Measurements from ENCODE around the gene RCC1. TPM values are rescaled to one million over a fixed set of nuclear protein-coding genes. Genes with fewer than 3 reads are reported as not detected.

Gene RCC1
- total RNA-seq, 6 experiments from 2014 or later: 30.9 to 45.4 (median 38.4) TPM

Other genes starting within 250 kb of the RCC1 start
- 10 to 100 TPM; 15.5 to 22.0 (median 17.4) TPM for gene SESN2, start 246.5 kb upstream of the RCC1 start, total RNA-seq (2021; fragmentation: NEBNext Ultra II Directional; extraction: Animal tissue kit (Norgen Biotek cat#: 25700))
- gene MED18, start 177.0 kb upstream of the RCC1 start, total RNA-seq (2021; fragmentation: NEBNext Ultra II Directional; extraction: Animal tissue kit (Norgen Biotek cat#: 25700)): 10 to 100 TPM; 13.9 to 18.4 (median 15.8) TPM
- 10 to 100 TPM; 19.9 to 24.4 (median 23.8) TPM for gene PHACTR4, start 136.3 kb upstream of the RCC1 start, total RNA-seq (2021; fragmentation: NEBNext Ultra II Directional; extraction: Animal tissue kit (Norgen Biotek cat#: 25700))
- gene TRNAU1AP, start 47.0 kb downstream of the RCC1 start, total RNA-seq (2021; fragmentation: NEBNext Ultra II Directional; extraction: Animal tissue kit (Norgen Biotek cat#: 25700)): 10 to 100 TPM; 20.9 to 33.0 (median 28.2) TPM
- gene RAB42, start 86.2 kb downstream of the RCC1 start, total RNA-seq (2021; fragmentation: NEBNext Ultra II Directional; extraction: Animal tissue kit (Norgen Biotek cat#: 25700)): under 1 TPM in 3 of 6 experiments, not detected in 3; 0.19 to 0.53 (median 0.20) TPM
- 10 to 100 TPM; 32.0 to 40.7 (median 35.9) TPM for gene TAF12, start 137.0 kb downstream of the RCC1 start, total RNA-seq (2021; fragmentation: NEBNext Ultra II Directional; extraction: Animal tissue kit (Norgen Biotek cat#: 25700))
- gene RNU11, start 142.6 kb downstream of the RCC1 start, total RNA-seq (2021; fragmentation: NEBNext Ultra II Directional; extraction: Animal tissue kit (Norgen Biotek cat#: 25700)): not detected
- gene GMEB1, start 162.7 kb downstream of the RCC1 start, total RNA-seq (2021; fragmentation: NEBNext Ultra II Directional; extraction: Animal tissue kit (Norgen Biotek cat#: 25700)): 10 to 100 TPM; 11.1 to 13.2 (median 12.0) TPM
- 10 to 100 TPM; 66.9 to 88.2 (median 76.6) TPM for gene YTHDF2, start 230.9 kb downstream of the RCC1 start, total RNA-seq (2021; fragmentation: NEBNext Ultra II Directional; extraction: Animal tissue kit (Norgen Biotek cat#: 25700))